GM23338 (cell line): ENCODE measurements around the gene CACNA1C. TPM values are rescaled to one million over a fixed set of nuclear protein-coding genes. Genes with fewer than 3 reads are reported as not detected.

Experiments
- ATAC-seq: fragments of 200-7000 bp; cut with Tn5 transposase; 3 replicates; pipeline ENCODE4 v1.9.1; 2020
- DNase-seq: peaks from one replicate; pipeline ENCODE4 v3.0.0-alpha.2; 2015; ENCODE audit warnings: low spot score
- H2AFZ ChIP-seq: fragments of 200-600 bp; sonication (generic); 2 replicates; pipeline ENCODE4 v1.8.0; 2016; ENCODE audit warnings: antibody characterized with exemption, mild to moderate bottlenecking, moderate library complexity
- H3F3A ChIP-seq: fragments of 200-600 bp; sonication (generic); replicated peaks from 2 replicates; pipeline ENCODE4 v1.8.0; 2017; ENCODE audit warnings: antibody characterized with exemption, mixed run types, low read depth
- H3K27ac ChIP-seq: fragments of 200-600 bp; sonication (generic); 2 replicates; pipeline ENCODE4 v1.6.1; 2016; ENCODE audit warnings: low read depth
- H3K27me3 ChIP-seq: fragments of 200-600 bp; sonication (generic); 2 replicates; pipeline ENCODE4 v1.8.0; 2016; ENCODE audit warnings: mild to moderate bottlenecking, mixed run types, moderate library complexity; ENCODE audit not compliant: insufficient read depth
- H3K36me3 ChIP-seq: fragments of 200-600 bp; sonication (generic); 2 replicates; pipeline ENCODE4 v1.8.0; 2016; ENCODE audit warnings: mild to moderate bottlenecking; ENCODE audit not compliant: insufficient read depth
- H3K4me1 ChIP-seq: fragments of 200-600 bp; sonication (generic); 2 replicates; pipeline ENCODE4 v1.8.0; 2016; ENCODE audit warnings: mild to moderate bottlenecking, moderate library complexity; ENCODE audit not compliant: insufficient read depth
- H3K4me2 ChIP-seq: fragments of 200-600 bp; sonication (generic); 2 replicates; pipeline ENCODE4 v1.7.1; 2017; ENCODE audit warnings: mixed run types
- H3K4me3 ChIP-seq: fragments of 200-600 bp; sonication (generic); 2 replicates; pipeline ENCODE4 v1.6.1; 2016; ENCODE audit warnings: mixed run types
- H3K79me2 ChIP-seq: fragments of 200-600 bp; sonication (generic); replicated peaks from 2 replicates; pipeline ENCODE4 v1.8.0; 2017; ENCODE audit warnings: mild to moderate bottlenecking; ENCODE audit not compliant: insufficient read depth
- H3K9me2 ChIP-seq: fragments of 200-600 bp; sonication (generic); 2 replicates; pipeline ENCODE4 v1.8.0; 2017; ENCODE audit not compliant: insufficient read depth
- H4K20me1 ChIP-seq: fragments of 200-600 bp; sonication (generic); replicated peaks from 2 replicates; pipeline ENCODE4 v1.8.0; 2017; ENCODE audit warnings: mild to moderate bottlenecking; ENCODE audit not compliant: insufficient read depth
- H3K27ac Mint-ChIP-seq: 2 replicates; pipeline ENCODE4 v1.8.0; 2020; ENCODE audit warnings: inconsistent platforms, mild to moderate bottlenecking, moderate library complexity, mixed read lengths
- H3K27me3 Mint-ChIP-seq: 3 replicates; pipeline ENCODE4 v1.8.0; 2022; ENCODE audit warnings: low read depth, mild to moderate bottlenecking, moderate library complexity, mixed read lengths, inconsistent platforms; ENCODE audit not compliant: insufficient read depth, poor library complexity
- H3K36me3 Mint-ChIP-seq: 3 replicates; pipeline ENCODE4 v1.8.0; 2021; ENCODE audit warnings: low read depth, mild to moderate bottlenecking, inconsistent platforms, moderate library complexity, mixed read lengths
- H3K4me1 Mint-ChIP-seq: 3 replicates; pipeline ENCODE4 v1.8.0; 2020; ENCODE audit warnings: mild to moderate bottlenecking, inconsistent platforms, mixed read lengths
- H3K4me3 Mint-ChIP-seq: 3 replicates; pipeline ENCODE4 v1.8.0; 2021; ENCODE audit warnings: moderate library complexity, mild to moderate bottlenecking, inconsistent platforms, mixed read lengths
- H3K9me3 Mint-ChIP-seq: 3 replicates; pipeline ENCODE4 v1.8.0; 2020; ENCODE audit warnings: moderate library complexity, mild to moderate bottlenecking, inconsistent platforms, mixed read lengths
- CREB1 ChIP-seq: fragments of 250-450 bp; sonication (Bioruptor Pico); IDR thresholded peaks from 2 replicates; pipeline ENCODE4 v1.5.0; 2020; ENCODE audit warnings: low read depth, mild to moderate bottlenecking, moderate library complexity
- EZH2 ChIP-seq: fragments of 200-600 bp; sonication (generic); IDR thresholded peaks from one replicate; pipeline ENCODE4 v1.8.0; 2017; ENCODE audit warnings: antibody characterized with exemption, mild to moderate bottlenecking, low read depth; ENCODE audit not compliant: unreplicated experiment
- JUNB ChIP-seq: IDR thresholded peaks from one replicate; pipeline ENCODE4 v1.6.1; 2016; ENCODE audit warnings: antibody characterized with exemption; ENCODE audit not compliant: unreplicated experiment
- NANOG ChIP-seq: IDR thresholded peaks from 2 replicates; pipeline ENCODE4 v1.6.1; 2016; ENCODE audit warnings: antibody characterized with exemption, borderline replicate concordance
- POLR2AphosphoS5 ChIP-seq: IDR thresholded peaks from 2 replicates; pipeline ENCODE4 v1.6.1; 2016; ENCODE audit warnings: antibody characterized with exemption, low read depth
- STAT1 ChIP-seq: IDR thresholded peaks from one replicate; pipeline ENCODE4 v1.6.1; 2016; ENCODE audit warnings: antibody characterized with exemption; ENCODE audit not compliant: unreplicated experiment
- ZNF114 ChIP-seq: fragments of 250-450 bp; sonication (Bioruptor Pico); IDR thresholded peaks from 2 replicates; pipeline ENCODE4 v1.5.0; 2020; ENCODE audit warnings: mild to moderate bottlenecking, moderate library complexity
- ZNF331 ChIP-seq: fragments of 250-450 bp; sonication (Bioruptor Pico); IDR thresholded peaks from 2 replicates; pipeline ENCODE4 v1.5.0; 2020; ENCODE audit warnings: low read depth, mild to moderate bottlenecking, moderate library complexity
- polyA plus RNA-seq: library from polyadenylated mRNA; unstranded; fragments of >200 nt; fragmentation: Nextera tagmentation; extraction: Ambion mirVana; gene quantifications from 2 replicates; pipeline ENCODE4 v1.2.1, GENCODE V29; 2016
- total RNA-seq: library from RNA; depleted of rRNA; stranded (reverse); fragments of >200 nt; shearing (Covaris generic); gene quantifications from 2 replicates; pipeline ENCODE4 v1.2.3, GENCODE V29; 2014
- TF ChIP-seq, protein P1 (sequence below), 2 experiments: fragments of 200-600 bp in 1 of 2; sonication (generic) in 1 of 2; conservative IDR thresholded peaks; 2 replicates each; pipeline versions ENCODE4 v1.5.1 to v1.6.1; 2016 to 2017; ENCODE audit warnings: antibody characterized with exemption in 2 of 2, low read depth in 2 of 2, mild to moderate bottlenecking in 2 of 2, moderate library complexity in 1 of 2
- TF ChIP-seq, protein P2 (sequence below): IDR thresholded peaks from one replicate; pipeline ENCODE4 v1.6.1; 2018; ENCODE audit warnings: antibody characterized with exemption; ENCODE audit not compliant: unreplicated experiment
- TF ChIP-seq, protein P3 (sequence below): fragments of 250-450 bp; sonication (Bioruptor Pico); IDR thresholded peaks from 2 replicates; pipeline ENCODE4 v1.5.0; 2020; ENCODE audit warnings: mild to moderate bottlenecking, moderate library complexity
- TF ChIP-seq, protein P4 (sequence below): IDR thresholded peaks from 2 replicates; pipeline ENCODE4 v1.6.1; 2016; ENCODE audit warnings: antibody characterized with exemption

Gene CACNA1C
- total and polyA plus RNA-seq, 2 experiments from 2014 or later: 0.78 to 2.1 TPM

DNA sequence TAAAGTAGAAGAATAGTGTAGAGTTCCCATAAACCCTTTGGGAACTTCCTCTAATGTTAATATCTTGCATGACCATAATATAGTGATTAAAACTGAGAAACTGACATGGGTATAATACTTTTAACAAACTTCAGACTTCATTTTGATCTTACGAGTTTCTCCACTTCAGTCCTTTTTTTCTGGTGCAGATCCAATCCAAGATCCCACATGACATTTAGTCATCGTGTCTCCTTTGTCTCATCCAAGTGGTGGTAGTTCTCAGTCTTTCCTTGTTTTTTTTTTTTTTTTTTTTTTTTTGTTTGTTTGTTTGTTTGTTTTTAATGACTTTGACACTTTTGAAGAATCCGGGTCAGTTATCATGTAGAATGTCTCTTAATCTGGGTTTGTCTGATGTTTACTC lies 179.2 kb downstream of the CACNA1C start (continued):
- TF ChIP-seq, protein P1, sequence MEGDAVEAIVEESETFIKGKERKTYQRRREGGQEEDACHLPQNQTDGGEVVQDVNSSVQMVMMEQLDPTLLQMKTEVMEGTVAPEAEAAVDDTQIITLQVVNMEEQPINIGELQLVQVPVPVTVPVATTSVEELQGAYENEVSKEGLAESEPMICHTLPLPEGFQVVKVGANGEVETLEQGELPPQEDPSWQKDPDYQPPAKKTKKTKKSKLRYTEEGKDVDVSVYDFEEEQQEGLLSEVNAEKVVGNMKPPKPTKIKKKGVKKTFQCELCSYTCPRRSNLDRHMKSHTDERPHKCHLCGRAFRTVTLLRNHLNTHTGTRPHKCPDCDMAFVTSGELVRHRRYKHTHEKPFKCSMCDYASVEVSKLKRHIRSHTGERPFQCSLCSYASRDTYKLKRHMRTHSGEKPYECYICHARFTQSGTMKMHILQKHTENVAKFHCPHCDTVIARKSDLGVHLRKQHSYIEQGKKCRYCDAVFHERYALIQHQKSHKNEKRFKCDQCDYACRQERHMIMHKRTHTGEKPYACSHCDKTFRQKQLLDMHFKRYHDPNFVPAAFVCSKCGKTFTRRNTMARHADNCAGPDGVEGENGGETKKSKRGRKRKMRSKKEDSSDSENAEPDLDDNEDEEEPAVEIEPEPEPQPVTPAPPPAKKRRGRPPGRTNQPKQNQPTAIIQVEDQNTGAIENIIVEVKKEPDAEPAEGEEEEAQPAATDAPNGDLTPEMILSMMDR (conservative IDR thresholded peaks at IDR 0.05; ENCODE audit: low read depth in 2 of 2): no peak

DNA sequence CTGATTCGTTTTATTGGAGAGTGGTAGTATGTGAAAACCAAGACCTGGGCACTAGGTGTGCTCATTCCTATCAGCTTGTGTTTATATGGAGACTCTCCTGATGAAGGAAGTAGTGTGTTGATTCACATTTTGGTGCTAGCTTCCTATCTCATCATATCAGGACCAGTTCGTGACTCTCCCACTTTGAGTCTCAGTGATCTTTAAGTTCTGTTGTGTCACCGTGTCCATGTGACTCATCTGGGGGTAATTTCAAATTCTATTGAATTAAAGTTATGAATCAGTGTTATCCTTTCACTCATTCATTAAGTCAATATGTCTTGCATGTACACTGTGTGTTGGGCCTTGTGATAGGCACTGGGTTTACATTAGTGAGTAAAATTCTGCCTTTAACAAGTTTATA lies 180.2 kb downstream of the CACNA1C start:
- ATAC-seq: no peak
- H3K4me2 ChIP-seq: no peak overlapping the region
- TF ChIP-seq, protein P2, sequence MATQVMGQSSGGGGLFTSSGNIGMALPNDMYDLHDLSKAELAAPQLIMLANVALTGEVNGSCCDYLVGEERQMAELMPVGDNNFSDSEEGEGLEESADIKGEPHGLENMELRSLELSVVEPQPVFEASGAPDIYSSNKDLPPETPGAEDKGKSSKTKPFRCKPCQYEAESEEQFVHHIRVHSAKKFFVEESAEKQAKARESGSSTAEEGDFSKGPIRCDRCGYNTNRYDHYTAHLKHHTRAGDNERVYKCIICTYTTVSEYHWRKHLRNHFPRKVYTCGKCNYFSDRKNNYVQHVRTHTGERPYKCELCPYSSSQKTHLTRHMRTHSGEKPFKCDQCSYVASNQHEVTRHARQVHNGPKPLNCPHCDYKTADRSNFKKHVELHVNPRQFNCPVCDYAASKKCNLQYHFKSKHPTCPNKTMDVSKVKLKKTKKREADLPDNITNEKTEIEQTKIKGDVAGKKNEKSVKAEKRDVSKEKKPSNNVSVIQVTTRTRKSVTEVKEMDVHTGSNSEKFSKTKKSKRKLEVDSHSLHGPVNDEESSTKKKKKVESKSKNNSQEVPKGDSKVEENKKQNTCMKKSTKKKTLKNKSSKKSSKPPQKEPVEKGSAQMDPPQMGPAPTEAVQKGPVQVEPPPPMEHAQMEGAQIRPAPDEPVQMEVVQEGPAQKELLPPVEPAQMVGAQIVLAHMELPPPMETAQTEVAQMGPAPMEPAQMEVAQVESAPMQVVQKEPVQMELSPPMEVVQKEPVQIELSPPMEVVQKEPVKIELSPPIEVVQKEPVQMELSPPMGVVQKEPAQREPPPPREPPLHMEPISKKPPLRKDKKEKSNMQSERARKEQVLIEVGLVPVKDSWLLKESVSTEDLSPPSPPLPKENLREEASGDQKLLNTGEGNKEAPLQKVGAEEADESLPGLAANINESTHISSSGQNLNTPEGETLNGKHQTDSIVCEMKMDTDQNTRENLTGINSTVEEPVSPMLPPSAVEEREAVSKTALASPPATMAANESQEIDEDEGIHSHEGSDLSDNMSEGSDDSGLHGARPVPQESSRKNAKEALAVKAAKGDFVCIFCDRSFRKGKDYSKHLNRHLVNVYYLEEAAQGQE: no peak
- TF ChIP-seq ZNF331 (CRISPR knock-in tag): no peak
- TF ChIP-seq ZNF114: no peak
- no peak for TF ChIP-seq JUNB
- no peak for TF ChIP-seq NANOG
- no peak for TF ChIP-seq EZH2
- TF ChIP-seq, protein P3, sequence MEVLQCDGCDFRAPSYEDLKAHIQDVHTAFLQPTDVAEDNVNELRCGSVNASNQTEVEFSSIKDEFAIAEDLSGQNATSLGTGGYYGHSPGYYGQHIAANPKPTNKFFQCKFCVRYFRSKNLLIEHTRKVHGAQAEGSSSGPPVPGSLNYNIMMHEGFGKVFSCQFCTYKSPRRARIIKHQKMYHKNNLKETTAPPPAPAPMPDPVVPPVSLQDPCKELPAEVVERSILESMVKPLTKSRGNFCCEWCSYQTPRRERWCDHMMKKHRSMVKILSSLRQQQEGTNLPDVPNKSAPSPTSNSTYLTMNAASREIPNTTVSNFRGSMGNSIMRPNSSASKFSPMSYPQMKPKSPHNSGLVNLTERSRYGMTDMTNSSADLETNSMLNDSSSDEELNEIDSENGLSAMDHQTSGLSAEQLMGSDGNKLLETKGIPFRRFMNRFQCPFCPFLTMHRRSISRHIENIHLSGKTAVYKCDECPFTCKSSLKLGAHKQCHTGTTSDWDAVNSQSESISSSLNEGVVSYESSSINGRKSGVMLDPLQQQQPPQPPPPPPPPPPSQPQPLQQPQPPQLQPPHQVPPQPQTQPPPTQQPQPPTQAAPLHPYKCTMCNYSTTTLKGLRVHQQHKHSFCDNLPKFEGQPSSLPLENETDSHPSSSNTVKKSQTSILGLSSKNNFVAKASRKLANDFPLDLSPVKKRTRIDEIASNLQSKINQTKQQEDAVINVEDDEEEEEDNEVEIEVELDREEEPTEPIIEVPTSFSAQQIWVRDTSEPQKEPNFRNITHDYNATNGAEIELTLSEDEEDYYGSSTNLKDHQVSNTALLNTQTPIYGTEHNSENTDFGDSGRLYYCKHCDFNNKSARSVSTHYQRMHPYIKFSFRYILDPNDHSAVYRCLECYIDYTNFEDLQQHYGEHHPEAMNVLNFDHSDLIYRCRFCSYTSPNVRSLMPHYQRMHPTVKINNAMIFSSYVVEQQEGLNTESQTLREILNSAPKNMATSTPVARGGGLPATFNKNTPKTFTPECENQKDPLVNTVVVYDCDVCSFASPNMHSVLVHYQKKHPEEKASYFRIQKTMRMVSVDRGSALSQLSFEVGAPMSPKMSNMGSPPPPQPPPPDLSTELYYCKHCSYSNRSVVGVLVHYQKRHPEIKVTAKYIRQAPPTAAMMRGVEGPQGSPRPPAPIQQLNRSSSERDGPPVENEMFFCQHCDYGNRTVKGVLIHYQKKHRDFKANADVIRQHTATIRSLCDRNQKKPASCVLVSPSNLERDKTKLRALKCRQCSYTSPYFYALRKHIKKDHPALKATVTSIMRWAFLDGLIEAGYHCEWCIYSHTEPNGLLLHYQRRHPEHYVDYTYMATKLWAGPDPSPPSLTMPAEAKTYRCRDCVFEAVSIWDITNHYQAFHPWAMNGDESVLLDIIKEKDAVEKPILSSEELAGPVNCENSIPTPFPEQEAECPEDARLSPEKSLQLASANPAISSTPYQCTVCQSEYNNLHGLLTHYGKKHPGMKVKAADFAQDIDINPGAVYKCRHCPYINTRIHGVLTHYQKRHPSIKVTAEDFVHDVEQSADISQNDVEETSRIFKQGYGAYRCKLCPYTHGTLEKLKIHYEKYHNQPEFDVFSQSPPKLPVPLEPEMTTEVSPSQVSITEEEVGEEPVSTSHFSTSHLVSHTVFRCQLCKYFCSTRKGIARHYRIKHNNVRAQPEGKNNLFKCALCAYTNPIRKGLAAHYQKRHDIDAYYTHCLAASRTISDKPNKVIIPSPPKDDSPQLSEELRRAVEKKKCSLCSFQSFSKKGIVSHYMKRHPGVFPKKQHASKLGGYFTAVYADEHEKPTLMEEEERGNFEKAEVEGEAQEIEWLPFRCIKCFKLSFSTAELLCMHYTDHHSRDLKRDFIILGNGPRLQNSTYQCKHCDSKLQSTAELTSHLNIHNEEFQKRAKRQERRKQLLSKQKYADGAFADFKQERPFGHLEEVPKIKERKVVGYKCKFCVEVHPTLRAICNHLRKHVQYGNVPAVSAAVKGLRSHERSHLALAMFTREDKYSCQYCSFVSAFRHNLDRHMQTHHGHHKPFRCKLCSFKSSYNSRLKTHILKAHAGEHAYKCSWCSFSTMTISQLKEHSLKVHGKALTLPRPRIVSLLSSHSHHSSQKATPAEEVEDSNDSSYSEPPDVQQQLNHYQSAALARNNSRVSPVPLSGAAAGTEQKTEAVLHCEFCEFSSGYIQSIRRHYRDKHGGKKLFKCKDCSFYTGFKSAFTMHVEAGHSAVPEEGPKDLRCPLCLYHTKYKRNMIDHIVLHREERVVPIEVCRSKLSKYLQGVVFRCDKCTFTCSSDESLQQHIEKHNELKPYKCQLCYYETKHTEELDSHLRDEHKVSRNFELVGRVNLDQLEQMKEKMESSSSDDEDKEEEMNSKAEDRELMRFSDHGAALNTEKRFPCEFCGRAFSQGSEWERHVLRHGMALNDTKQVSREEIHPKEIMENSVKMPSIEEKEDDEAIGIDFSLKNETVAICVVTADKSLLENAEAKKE (CRISPR knock-in tag): no peak
- TF ChIP-seq, protein P4, sequence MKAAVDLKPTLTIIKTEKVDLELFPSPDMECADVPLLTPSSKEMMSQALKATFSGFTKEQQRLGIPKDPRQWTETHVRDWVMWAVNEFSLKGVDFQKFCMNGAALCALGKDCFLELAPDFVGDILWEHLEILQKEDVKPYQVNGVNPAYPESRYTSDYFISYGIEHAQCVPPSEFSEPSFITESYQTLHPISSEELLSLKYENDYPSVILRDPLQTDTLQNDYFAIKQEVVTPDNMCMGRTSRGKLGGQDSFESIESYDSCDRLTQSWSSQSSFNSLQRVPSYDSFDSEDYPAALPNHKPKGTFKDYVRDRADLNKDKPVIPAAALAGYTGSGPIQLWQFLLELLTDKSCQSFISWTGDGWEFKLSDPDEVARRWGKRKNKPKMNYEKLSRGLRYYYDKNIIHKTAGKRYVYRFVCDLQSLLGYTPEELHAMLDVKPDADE: no peak
- TF ChIP-seq POLR2AphosphoS5: no peak
- TF ChIP-seq STAT1: no peak
- no peak for TF ChIP-seq CREB1 (CRISPR knock-in tag)

More for the DNA sequence above, 180.2 kb downstream of the CACNA1C start:
- peaks cover 5% of the 10 kb centered on the region for H3K27me3 Mint-ChIP-seq
- H3K36me3 ChIP-seq: no peaks in the 10 kb centered on the region
- no peak overlapping the region for H3K4me3 Mint-ChIP-seq
- H3K36me3 Mint-ChIP-seq: no peaks in the 10 kb centered on the region
- no peaks in the 10 kb centered on the region for H3K79me2 ChIP-seq
- no peaks in the 10 kb centered on the region for H3K9me2 ChIP-seq
- H3K27ac ChIP-seq: no peak overlapping the region
- H3F3A ChIP-seq: no peaks in the 10 kb centered on the region
- no peak overlapping the region for H3K4me3 ChIP-seq
- H3K27me3 ChIP-seq: no peaks in the 10 kb centered on the region
- H3K9me3 Mint-ChIP-seq: no peaks in the 10 kb centered on the region
- H3K4me1 ChIP-seq: no peaks in the 10 kb centered on the region
- H3K4me1 Mint-ChIP-seq: peaks cover 4% of the 10 kb centered on the region; the same call in 2 of the 3 replicates
- no peak overlapping the region for H3K27ac Mint-ChIP-seq
- DNase-seq: no peak
- H2AFZ ChIP-seq: no peak overlapping the region
- no peaks in the 10 kb centered on the region for H4K20me1 ChIP-seq
